WERI-Rb-1 (cell line): ENCODE data around the gene SEC61B.

Experiments
- DNase-seq: peaks from one replicate; pipeline ENCODE4 v3.0.0-alpha.2; 2020
- H3K27ac ChIP-seq: fragments of 250-450 bp; sonication (Bioruptor Pico); 2 replicates; pipeline ENCODE4 v1.5.1; 2020; ENCODE audit warnings: mild to moderate bottlenecking, moderate library complexity
- H3K27me3 ChIP-seq: fragments of 250-450 bp; sonication (Bioruptor Pico); 2 replicates; pipeline ENCODE4 v1.5.1; 2021; ENCODE audit warnings: mild to moderate bottlenecking, low read depth, moderate library complexity; ENCODE audit not compliant: insufficient read depth, severe bottlenecking
- H3K36me3 ChIP-seq: fragments of 250-450 bp; sonication (Bioruptor Pico); 2 replicates; pipeline ENCODE4 v1.5.1; 2020; ENCODE audit warnings: mild to moderate bottlenecking, moderate library complexity
- H3K4me3 ChIP-seq: 2 replicates; pipeline ENCODE4 v1.5.1; 2011; ENCODE audit warnings: low read depth, mild to moderate bottlenecking, control low read depth, low read length
- H3K9me3 ChIP-seq: fragments of 250-450 bp; sonication (Bioruptor Pico); 2 replicates; pipeline ENCODE4 v1.5.1; 2021; ENCODE audit warnings: mild to moderate bottlenecking, moderate library complexity; ENCODE audit not compliant: severe bottlenecking
- CTCF ChIP-seq: IDR thresholded peaks from 2 replicates; pipeline ENCODE4 v1.5.1; 2011; ENCODE audit warnings: low read depth, mild to moderate bottlenecking, control low read depth, inconsistent platforms, low read length

Gene SEC61B

GRCh38 chr9:99187311-99187710 is 34.8 kb upstream of the SEC61B start:
- no peak for DNase-seq
- no peak for TF ChIP-seq CTCF
- Histone ChIP-seq H3K27me3 (no peaks in the 10 kb centered on the region), H3K36me3 (no peaks in the 10 kb centered on the region), H3K9me3 (no peaks in the 10 kb centered on the region), H3K27ac (no peak overlapping the region), H3K4me3 (no peak overlapping the region)

- no peaks in the 10 kb centered on the region for H3K36me3 ChIP-seq
- no peak for DNase-seq
- H3K27me3 ChIP-seq: no peaks in the 10 kb centered on the region
- H3K27ac ChIP-seq: no peak overlapping the region
- TF ChIP-seq CTCF: no peak
- H3K4me3 ChIP-seq: no peak overlapping the region
- H3K9me3 ChIP-seq: no peaks in the 10 kb centered on the region
These were observed 32.9 kb upstream of the SEC61B start for GRCh38 chr9:99189186-99189585.

GRCh38 chr9:99189887-99190596 is 32.0 kb upstream of the SEC61B start:
- Histone ChIP-seq H3K36me3 (no peaks in the 10 kb centered on the region), H3K4me3 (no peak overlapping the region), H3K27me3 (no peaks in the 10 kb centered on the region), H3K27ac (no peak overlapping the region), H3K9me3 (no peaks in the 10 kb centered on the region)
- no peak for TF ChIP-seq CTCF
- DNase-seq: no peak

GRCh38 chr9:99190597-99191283 is 31.3 kb upstream of the SEC61B start:
- H3K9me3 ChIP-seq: no peaks in the 10 kb centered on the region
- no peak overlapping the region for H3K4me3 ChIP-seq
- no peak for DNase-seq
- H3K36me3 ChIP-seq: no peaks in the 10 kb centered on the region
- TF ChIP-seq CTCF: no peak
- H3K27me3 ChIP-seq: no peaks in the 10 kb centered on the region
- H3K27ac ChIP-seq: no peak overlapping the region

- DNase-seq: no peak
- H3K27me3 ChIP-seq: no peaks in the 10 kb centered on the region
- H3K4me3 ChIP-seq: no peak overlapping the region
- no peaks in the 10 kb centered on the region for H3K36me3 ChIP-seq
- H3K9me3 ChIP-seq: no peaks in the 10 kb centered on the region
- peak; percentile 59 for TF ChIP-seq CTCF
- H3K27ac ChIP-seq: no peak overlapping the region
These were observed 29.2 kb upstream of the SEC61B start for GRCh38 chr9:99192786-99193465.
